ENCODE data around the gene SPATC1L.

The SPATC1L gene

DNA sequence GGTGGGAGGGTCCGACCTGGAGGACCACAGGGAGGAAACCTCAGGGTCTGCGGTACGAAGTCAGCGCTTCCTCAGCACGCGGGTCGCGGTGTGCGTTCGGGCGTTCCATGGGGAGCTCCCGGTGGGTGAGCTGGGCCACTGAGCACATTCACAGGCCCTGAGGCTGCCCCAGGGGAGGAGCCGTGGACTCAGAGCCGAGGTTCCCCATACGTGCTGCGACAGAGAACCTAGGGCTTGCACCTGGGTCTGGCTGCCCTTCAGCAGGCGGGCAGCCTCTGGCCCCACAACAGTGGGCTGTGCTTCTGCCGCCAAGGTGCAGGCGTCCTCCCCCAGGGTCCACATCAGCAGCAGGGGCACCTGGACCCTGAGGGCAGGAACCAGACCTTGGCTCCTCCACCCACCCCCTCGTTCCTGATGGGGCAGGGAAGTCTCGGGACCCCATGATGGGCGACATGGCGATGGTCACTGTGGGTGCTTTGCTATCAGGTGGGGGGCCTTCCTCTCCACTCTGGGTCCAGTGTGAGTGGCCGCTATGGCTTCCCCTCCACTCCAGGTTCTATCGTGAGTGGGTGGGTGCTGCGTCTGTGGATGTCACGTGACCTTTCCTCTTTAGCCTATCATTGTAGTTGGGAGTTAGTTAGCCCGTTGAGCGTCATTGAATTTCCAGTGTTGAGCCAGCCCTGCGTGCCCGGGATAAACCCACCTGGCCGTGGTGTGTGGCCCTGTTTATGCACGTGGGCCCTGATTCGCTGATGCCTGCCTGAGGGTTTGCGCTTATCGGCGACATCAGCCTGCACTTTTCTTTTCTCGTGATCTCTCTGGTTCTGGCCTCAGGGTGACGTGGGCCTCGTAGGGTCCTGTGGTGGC lies 56.8 kb downstream of the SPATC1L start:
- POLR2A ChIA-PET: no interaction called here
- Histone ChIP-seq H3K9me3 (ENCODE audit: control insufficient read depth, insufficient read depth, low read depth, low read length) (no peaks in the 10 kb centered on the region), H3K4me1 (ENCODE audit: control insufficient read depth, insufficient read depth, low read length) (no peaks in the 10 kb centered on the region), H3K4me3 (ENCODE audit: low read depth, low read length) (no peak overlapping the region), H3K36me3 (ENCODE audit: control insufficient read depth in 2 of 2, insufficient read depth in 1 of 2, low read length in 2 of 2) (peaks cover 0 to 38% of the 10 kb centered on the region in 2 experiments; a peak in 1 of 3 replicates), H3K27ac (ENCODE audit: extremely low read depth, low read depth, low read length) (no peak overlapping the region)
- CTCF ChIA-PET: no interaction called here
- TF ChIP-seq, protein P1, sequence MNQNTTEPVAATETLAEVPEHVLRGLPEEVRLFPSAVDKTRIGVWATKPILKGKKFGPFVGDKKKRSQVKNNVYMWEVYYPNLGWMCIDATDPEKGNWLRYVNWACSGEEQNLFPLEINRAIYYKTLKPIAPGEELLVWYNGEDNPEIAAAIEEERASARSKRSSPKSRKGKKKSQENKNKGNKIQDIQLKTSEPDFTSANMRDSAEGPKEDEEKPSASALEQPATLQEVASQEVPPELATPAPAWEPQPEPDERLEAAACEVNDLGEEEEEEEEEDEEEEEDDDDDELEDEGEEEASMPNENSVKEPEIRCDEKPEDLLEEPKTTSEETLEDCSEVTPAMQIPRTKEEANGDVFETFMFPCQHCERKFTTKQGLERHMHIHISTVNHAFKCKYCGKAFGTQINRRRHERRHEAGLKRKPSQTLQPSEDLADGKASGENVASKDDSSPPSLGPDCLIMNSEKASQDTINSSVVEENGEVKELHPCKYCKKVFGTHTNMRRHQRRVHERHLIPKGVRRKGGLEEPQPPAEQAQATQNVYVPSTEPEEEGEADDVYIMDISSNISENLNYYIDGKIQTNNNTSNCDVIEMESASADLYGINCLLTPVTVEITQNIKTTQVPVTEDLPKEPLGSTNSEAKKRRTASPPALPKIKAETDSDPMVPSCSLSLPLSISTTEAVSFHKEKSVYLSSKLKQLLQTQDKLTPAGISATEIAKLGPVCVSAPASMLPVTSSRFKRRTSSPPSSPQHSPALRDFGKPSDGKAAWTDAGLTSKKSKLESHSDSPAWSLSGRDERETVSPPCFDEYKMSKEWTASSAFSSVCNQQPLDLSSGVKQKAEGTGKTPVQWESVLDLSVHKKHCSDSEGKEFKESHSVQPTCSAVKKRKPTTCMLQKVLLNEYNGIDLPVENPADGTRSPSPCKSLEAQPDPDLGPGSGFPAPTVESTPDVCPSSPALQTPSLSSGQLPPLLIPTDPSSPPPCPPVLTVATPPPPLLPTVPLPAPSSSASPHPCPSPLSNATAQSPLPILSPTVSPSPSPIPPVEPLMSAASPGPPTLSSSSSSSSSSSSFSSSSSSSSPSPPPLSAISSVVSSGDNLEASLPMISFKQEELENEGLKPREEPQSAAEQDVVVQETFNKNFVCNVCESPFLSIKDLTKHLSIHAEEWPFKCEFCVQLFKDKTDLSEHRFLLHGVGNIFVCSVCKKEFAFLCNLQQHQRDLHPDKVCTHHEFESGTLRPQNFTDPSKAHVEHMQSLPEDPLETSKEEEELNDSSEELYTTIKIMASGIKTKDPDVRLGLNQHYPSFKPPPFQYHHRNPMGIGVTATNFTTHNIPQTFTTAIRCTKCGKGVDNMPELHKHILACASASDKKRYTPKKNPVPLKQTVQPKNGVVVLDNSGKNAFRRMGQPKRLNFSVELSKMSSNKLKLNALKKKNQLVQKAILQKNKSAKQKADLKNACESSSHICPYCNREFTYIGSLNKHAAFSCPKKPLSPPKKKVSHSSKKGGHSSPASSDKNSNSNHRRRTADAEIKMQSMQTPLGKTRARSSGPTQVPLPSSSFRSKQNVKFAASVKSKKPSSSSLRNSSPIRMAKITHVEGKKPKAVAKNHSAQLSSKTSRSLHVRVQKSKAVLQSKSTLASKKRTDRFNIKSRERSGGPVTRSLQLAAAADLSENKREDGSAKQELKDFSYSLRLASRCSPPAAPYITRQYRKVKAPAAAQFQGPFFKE (tag by site-specific recombination; IDR thresholded peaks at IDR 0.05; ENCODE audit: borderline replicate concordance): no peak
- TF ChIP-seq, protein P2, sequence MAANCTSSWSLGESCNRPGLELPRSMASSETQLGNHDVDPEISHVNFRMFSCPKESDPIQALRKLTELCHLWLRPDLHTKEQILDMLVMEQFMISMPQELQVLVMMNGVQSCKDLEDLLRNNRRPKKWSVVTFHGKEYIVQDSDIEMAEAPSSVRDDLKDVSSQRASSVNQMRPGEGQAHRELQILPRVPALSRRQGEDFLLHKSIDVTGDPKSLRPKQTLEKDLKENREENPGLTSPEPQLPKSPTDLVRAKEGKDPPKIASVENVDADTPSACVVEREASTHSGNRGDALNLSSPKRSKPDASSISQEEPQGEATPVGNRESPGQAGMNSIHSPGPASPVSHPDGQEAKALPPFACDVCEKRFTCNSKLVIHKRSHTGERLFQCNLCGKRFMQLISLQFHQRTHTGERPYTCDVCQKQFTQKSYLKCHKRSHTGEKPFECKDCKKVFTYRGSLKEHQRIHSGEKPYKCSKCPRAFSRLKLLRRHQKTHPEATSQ (tag by site-specific recombination; IDR thresholded peaks at IDR 0.05): no peak
- TF ChIP-seq, protein P3, sequence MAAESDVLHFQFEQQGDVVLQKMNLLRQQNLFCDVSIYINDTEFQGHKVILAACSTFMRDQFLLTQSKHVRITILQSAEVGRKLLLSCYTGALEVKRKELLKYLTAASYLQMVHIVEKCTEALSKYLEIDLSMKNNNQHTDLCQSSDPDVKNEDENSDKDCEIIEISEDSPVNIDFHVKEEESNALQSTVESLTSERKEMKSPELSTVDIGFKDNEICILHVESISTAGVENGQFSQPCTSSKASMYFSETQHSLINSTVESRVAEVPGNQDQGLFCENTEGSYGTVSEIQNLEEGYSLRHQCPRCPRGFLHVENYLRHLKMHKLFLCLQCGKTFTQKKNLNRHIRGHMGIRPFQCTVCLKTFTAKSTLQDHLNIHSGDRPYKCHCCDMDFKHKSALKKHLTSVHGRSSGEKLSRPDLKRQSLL (tag by site-specific recombination; IDR thresholded peaks at IDR 0.05): no peak
- no peak for TF ChIP-seq ZNF514 (tag by site-specific recombination; IDR thresholded peaks at IDR 0.05)
- no peak for TF ChIP-seq ZFHX2 (tag by site-specific recombination; conservative IDR thresholded peaks at IDR 0.05)
- TF ChIP-seq ZNF157 (tag by site-specific recombination; IDR thresholded peaks at IDR 0.05): no peak
- TF ChIP-seq TRIM28 (IDR thresholded peaks at IDR 0.05; ENCODE audit: borderline replicate concordance, low read length): no peak
- TF ChIP-seq ZNF202 (tag by site-specific recombination; IDR thresholded peaks at IDR 0.05; ENCODE audit: borderline replicate concordance): no peak
- TF ChIP-seq ZNF335 (tag by site-specific recombination; conservative IDR thresholded peaks at IDR 0.05): no peak
- no peak for TF ChIP-seq ZNF48 (tag by site-specific recombination; IDR thresholded peaks at IDR 0.05)
- no peak for TF ChIP-seq ZFP3 (tag by site-specific recombination; IDR thresholded peaks at IDR 0.05; ENCODE audit: low read depth)
- no peak for TF ChIP-seq ZNF510 (tag by site-specific recombination; IDR thresholded peaks at IDR 0.05; ENCODE audit: insufficient replicate concordance)
- TF ChIP-seq PBX3 (CRISPR knock-in tag; IDR thresholded peaks at IDR 0.05): no peak
- no peak for TF ChIP-seq ZNF18 (tag by site-specific recombination; IDR thresholded peaks at IDR 0.05)
- TF ChIP-seq SP3 (tag by site-specific recombination; IDR thresholded peaks at IDR 0.05): no peak
- TF ChIP-seq ZNF624 (tag by site-specific recombination; IDR thresholded peaks at IDR 0.05): no peak
- TF ChIP-seq GLIS2 (tag by site-specific recombination; IDR thresholded peaks at IDR 0.05): no peak
- TF ChIP-seq, protein P4, sequence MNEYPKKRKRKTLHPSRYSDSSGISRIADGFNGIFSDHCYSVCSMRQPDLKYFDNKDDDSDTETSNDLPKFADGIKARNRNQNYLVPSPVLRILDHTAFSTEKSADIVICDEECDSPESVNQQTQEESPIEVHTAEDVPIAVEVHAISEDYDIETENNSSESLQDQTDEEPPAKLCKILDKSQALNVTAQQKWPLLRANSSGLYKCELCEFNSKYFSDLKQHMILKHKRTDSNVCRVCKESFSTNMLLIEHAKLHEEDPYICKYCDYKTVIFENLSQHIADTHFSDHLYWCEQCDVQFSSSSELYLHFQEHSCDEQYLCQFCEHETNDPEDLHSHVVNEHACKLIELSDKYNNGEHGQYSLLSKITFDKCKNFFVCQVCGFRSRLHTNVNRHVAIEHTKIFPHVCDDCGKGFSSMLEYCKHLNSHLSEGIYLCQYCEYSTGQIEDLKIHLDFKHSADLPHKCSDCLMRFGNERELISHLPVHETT (tag by site-specific recombination; IDR thresholded peaks at IDR 0.05): no peak

All from HEK293 (cell line).